HUES48 (cell line): ENCODE results near the gene OPA1.

Source experiments
- H3K27ac ChIP-seq: one replicate; pipeline ENCODE4 v1.7.0; 2013; ENCODE audit warnings: low read depth, low read length, inconsistent platforms
- H3K27me3 ChIP-seq: 2 replicates; pipeline ENCODE4 v1.6.1; 2013; ENCODE audit warnings: mild to moderate bottlenecking, low read length; ENCODE audit not compliant: control insufficient read depth, insufficient read depth
- H3K36me3 ChIP-seq: 2 replicates; pipeline ENCODE4 v1.6.1; 2013; ENCODE audit warnings: low read length; ENCODE audit not compliant: control insufficient read depth, insufficient read depth
- H3K4me1 ChIP-seq: 2 replicates; pipeline ENCODE4 v1.6.1; 2013; ENCODE audit warnings: mild to moderate bottlenecking, low read length; ENCODE audit not compliant: control insufficient read depth, insufficient read depth
- H3K4me3 ChIP-seq: 2 replicates; pipeline ENCODE4 v1.5.1; 2013; ENCODE audit warnings: mild to moderate bottlenecking, low read depth, low read length
- H3K9ac ChIP-seq: 2 replicates; pipeline ENCODE4 v1.6.1; 2013; ENCODE audit warnings: mild to moderate bottlenecking, low read depth, low read length, moderate library complexity
- H3K9me3 ChIP-seq: 2 replicates; pipeline ENCODE4 v1.6.1; 2013; ENCODE audit warnings: low read length; ENCODE audit not compliant: control insufficient read depth, insufficient read depth

OPA1 gene

DNA sequence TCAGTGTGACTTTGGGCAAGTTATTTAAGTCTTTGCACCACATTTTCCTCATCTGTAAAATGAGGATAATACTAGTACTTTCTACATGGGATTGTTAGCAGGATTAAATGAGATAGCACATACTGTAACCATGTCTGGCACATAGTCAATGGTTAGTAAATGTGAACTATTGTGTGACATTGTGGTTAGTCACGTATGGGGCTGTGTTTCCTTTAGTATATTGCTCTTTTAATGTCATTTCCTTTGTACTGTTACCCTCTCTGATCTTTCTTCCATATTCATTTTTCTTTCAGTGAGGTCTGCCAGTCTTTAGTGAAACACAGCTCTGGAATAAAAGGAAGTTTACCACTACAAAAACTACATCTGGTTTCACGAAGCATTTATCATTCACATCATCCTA, 21.4 kb downstream of the OPA1 start:
- H3K4me3 ChIP-seq: no peak overlapping the region
- H3K27ac ChIP-seq: no peak overlapping the region
- no peak overlapping the region for H3K9ac ChIP-seq
- no peaks in the 10 kb centered on the region for H3K4me1 ChIP-seq
- no peaks in the 10 kb centered on the region for H3K9me3 ChIP-seq
- peaks cover 58% of the 10 kb centered on the region for H3K36me3 ChIP-seq
- no peaks in the 10 kb centered on the region for H3K27me3 ChIP-seq

DNA sequence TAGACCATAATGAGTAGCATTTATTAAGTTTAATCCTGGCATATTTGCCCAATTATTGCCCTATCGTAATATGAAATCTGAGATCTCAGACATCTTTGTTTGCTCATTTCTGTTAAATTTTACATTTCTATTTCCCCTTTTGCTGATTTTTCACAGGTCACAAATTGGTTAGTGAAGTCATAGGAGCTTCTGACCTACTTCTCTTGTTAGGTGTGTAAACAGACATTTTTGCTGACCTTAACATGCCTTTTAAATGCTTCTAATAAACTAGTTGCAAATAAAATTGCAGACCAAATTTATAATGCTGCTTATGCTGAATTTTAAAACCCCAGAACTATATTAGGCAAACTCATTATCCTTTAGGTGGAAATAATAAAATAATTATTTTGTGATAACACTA, 24.6 kb downstream of the OPA1 start:
- Histone ChIP-seq H3K4me1 (no peaks in the 10 kb centered on the region), H3K4me3 (no peak overlapping the region), H3K27ac (no peak overlapping the region), H3K27me3 (no peaks in the 10 kb centered on the region), H3K36me3 (peaks cover 82% of the 10 kb centered on the region), H3K9ac (no peak overlapping the region), H3K9me3 (no peaks in the 10 kb centered on the region)

DNA sequence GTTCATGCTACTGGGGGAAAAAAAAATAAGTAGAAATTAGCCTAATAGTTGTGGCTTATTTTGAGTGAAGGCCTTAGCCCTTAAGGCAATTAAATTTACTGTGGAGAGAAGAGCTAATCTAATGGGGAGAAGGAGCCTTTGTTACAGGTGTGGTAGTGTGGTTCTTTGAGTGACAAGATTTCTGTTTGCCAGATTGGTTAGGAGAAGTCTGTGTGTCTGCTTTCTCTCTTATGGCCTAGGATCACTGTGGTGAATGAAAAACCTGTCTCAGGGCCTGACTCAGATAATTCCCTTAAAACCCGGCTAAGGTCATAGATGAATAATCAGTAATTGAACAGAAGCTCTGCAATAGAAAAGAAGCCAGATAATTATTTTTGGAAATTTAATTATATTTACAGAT, 27.0 kb downstream of the OPA1 start:
- Histone ChIP-seq H3K9ac (no peak overlapping the region), H3K9me3 (no peaks in the 10 kb centered on the region), H3K27ac (no peak overlapping the region), H3K4me1 (no peaks in the 10 kb centered on the region), H3K4me3 (no peak overlapping the region), H3K27me3 (no peaks in the 10 kb centered on the region), H3K36me3 (peaks cover 72% of the 10 kb centered on the region)

DNA sequence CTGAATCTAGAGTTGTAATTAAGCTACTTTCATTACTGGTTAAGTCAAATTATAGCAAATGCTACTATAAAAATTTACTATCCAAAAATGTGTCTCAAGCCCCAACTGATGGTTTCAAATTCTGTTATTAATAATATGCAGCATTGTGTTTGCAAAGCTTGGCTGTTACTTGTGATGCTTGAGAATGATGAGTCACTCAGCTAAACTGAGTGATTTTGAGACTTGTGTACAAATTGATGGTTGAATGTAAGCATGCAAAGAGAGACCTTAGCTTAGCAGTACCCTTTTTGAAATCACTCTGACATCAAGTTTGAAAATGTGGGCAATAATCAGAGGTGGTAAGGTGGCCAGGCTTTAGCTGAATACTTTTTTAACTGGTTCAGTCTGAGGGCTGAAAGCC, 27.6 kb downstream of the OPA1 start:
- H3K27me3 ChIP-seq: no peaks in the 10 kb centered on the region
- H3K4me1 ChIP-seq: no peaks in the 10 kb centered on the region
- H3K9ac ChIP-seq: no peak overlapping the region
- H3K9me3 ChIP-seq: no peaks in the 10 kb centered on the region
- H3K4me3 ChIP-seq: no peak overlapping the region
- no peak overlapping the region for H3K27ac ChIP-seq
- peaks cover 66% of the 10 kb centered on the region for H3K36me3 ChIP-seq

DNA sequence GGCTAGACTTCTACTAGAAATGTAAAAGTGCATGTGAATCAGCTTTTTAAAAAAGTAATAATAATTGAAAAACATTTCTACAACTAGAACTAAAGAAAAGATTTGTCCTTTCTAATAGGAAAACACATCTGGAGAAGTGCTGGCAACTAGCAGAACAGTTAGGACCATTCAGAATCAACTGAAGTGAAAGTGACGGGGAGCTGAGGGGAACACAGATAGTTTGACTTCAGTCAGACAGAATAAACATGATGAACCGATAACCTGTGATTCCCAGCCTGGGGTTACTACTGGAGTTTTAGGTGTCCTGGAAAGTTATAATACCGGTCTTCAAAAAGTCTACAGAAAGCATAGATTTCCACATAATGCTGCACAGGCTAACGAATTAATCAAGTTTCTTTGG, 28.1 kb downstream of the OPA1 start:
- no peak overlapping the region for H3K27ac ChIP-seq
- peaks cover 66% of the 10 kb centered on the region for H3K36me3 ChIP-seq
- H3K9me3 ChIP-seq: no peaks in the 10 kb centered on the region
- H3K4me3 ChIP-seq: no peak overlapping the region
- no peak overlapping the region for H3K9ac ChIP-seq
- no peaks in the 10 kb centered on the region for H3K4me1 ChIP-seq
- H3K27me3 ChIP-seq: no peaks in the 10 kb centered on the region

DNA sequence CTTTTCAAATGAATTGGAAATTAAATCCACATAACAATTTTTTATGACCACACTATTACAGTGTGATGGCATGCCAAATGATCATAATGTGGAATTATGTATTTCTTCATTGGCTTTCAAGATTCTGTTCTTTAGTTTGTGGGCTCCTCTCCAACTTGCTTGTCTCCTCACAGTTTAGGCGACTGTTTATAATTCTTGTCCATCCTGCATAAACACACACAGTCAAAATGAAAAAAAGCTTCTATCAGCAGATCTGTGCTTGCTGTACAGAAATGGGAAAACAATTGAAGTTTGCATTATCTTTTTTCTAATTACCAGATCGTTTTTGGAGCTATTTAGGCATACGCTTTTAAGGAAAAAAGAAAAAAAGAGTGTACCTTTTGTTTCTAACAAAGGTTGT, 37.0 kb downstream of the OPA1 start:
- no peaks in the 10 kb centered on the region for H3K27me3 ChIP-seq
- H3K4me3 ChIP-seq: no peak overlapping the region
- H3K27ac ChIP-seq: no peak overlapping the region
- H3K9me3 ChIP-seq: no peaks in the 10 kb centered on the region
- no peak overlapping the region for H3K9ac ChIP-seq
- H3K4me1 ChIP-seq: peaks cover 9% of the 10 kb centered on the region
- peaks cover 39% of the 10 kb centered on the region for H3K36me3 ChIP-seq

DNA sequence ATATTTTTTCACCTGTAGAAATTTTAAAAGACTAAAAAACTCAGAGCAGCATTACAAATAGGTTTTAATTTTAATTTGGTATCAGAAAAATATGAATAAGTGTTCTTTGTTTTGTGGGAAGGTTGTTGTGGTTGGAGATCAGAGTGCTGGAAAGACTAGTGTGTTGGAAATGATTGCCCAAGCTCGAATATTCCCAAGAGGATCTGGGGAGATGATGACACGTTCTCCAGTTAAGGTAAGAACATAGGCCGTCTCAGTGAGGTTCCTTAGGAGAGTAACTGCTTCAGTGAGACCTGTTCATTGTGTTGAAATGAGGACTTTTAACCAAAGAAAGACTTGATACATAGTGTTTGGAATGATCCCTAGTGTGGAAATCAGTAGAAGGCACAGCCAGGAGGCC, 44.8 kb downstream of the OPA1 start:
- Histone ChIP-seq H3K27me3 (no peaks in the 10 kb centered on the region), H3K9me3 (no peaks in the 10 kb centered on the region), H3K4me1 (peaks cover under 1% of the 10 kb centered on the region; the same call in 1 of the 2 replicates), H3K36me3 (peaks cover 71% of the 10 kb centered on the region), H3K27ac (no peak overlapping the region), H3K9ac (no peak overlapping the region), H3K4me3 (no peak overlapping the region)

DNA sequence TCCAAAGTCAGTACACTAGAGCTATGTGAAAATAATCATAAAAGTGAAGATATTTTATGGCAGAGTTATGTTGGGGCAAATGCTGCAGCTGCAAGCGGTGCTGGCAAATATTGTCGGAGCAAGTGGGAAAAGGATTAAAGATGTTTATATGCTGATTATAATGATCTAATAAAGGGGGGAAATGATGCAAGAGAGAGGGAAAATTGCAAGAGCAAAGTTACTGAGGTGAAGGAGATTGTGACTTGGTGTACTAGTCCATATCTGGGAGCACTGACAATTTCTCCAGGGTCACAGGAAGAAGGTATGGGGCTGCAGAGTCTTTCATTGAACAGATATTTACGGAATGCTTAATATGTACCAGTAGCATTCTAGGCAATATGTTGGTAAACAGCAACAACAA, 45.8 kb downstream of the OPA1 start:
- no peak overlapping the region for H3K27ac ChIP-seq
- no peaks in the 10 kb centered on the region for H3K9me3 ChIP-seq
- H3K9ac ChIP-seq: no peak overlapping the region
- H3K4me3 ChIP-seq: no peak overlapping the region
- no peaks in the 10 kb centered on the region for H3K27me3 ChIP-seq
- peaks cover 81% of the 10 kb centered on the region for H3K36me3 ChIP-seq
- peaks cover 10% of the 10 kb centered on the region for H3K4me1 ChIP-seq

DNA sequence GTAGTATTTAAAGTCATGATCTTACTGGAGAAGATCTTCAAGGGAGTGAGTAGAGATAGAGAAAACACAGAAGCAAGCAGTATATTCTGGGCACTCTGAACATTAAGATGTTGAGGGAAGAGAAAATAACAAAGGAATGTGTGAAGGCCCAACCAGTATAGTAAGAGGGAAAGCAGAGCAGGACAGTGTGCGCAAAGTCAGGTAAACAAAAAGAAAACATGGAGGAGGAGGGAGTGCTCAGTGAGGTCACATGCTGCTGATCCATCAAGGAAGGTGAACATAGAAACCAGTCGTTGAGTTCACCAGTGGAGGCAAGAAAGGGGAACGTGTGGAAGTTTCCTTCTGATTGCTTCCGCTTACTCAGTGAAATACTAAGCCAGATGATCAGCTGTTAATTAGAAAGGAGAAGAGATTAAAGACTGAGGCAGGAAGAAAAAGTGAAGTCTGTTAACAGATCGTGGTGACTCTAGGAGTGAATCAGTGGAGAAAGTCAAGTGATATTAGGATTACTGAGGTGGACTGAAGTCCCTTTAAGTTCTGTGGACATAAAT, 47.2 kb downstream of the OPA1 start:
- Histone ChIP-seq H3K36me3 (peaks cover 88% of the 10 kb centered on the region), H3K9ac (no peak overlapping the region)

DNA sequence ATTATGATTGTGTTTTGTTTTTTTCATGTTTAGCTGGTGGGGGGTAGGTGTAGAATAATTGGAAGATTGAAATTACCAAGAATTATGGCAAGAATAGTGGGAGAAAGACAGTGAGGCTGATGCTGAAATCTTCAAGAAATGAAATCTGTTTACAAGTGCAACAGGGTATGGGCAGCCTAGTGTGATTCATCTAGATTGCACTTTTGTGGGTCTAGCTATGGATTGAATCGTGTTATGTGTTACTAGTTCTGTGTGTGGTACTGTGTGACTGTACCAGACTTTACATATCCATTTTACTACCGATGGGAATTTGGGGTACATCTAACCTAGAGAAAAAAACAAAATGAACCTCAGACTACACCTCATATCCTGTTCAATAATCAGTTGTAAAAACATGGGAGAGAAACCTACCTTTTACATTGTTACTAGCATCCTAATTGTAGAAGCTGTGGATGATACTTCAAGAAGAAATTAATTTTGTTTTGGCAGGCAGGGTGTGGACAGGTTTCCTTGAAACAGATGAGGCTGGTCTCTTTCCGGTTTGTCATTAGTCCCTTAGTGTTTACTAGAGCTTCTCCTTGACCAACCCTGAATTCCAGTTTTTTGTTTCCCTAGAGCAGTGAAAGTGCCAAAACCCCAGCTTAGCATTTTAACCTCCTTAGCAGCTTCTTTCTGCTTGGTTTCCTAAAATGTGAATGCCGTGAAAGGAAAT, 47.9 kb downstream of the OPA1 start:
- Histone ChIP-seq H3K4me3 (no peak overlapping the region), H3K9me3 (no peaks in the 10 kb centered on the region), H3K36me3 (peaks cover 88% of the 10 kb centered on the region), H3K27me3 (no peaks in the 10 kb centered on the region), H3K9ac (no peak overlapping the region), H3K4me1 (peaks cover 16% of the 10 kb centered on the region), H3K27ac (no peak overlapping the region)

More for the DNA sequence above, 47.2 kb downstream of the OPA1 start:
- H3K9me3 ChIP-seq: no peaks in the 10 kb centered on the region
- peaks cover 16% of the 10 kb centered on the region for H3K4me1 ChIP-seq
- no peak overlapping the region for H3K27ac ChIP-seq
- H3K4me3 ChIP-seq: no peak overlapping the region
- H3K27me3 ChIP-seq: no peaks in the 10 kb centered on the region

DNA sequence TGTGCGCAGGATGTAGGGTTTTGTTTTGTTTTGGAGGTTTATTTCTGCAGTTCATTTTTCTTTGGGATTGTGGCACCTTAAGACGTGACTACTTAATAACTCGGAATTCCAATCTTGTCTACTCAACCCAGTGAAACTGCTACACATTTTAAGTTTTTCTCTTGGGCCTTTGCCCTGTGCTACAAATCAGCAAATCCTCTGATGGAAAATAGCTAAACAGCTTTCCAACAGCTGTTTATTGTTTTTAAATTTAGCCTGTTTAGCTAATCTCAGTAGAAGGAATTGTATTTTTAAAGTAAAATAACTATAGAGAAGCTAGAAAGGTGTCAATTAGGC, 48.4 kb downstream of the OPA1 start:
- Histone ChIP-seq H3K9me3 (no peaks in the 10 kb centered on the region), H3K36me3 (peaks cover 88% of the 10 kb centered on the region), H3K27me3 (no peaks in the 10 kb centered on the region), H3K27ac (no peak overlapping the region), H3K9ac (no peak overlapping the region), H3K4me3 (no peak overlapping the region), H3K4me1 (peaks cover 16% of the 10 kb centered on the region)
